Measurements from ENCODE around the gene PEDS1. TPM values are rescaled to one million over a fixed set of nuclear protein-coding genes. Genes with fewer than 3 reads are reported as not detected.

Gene PEDS1
- total and polyA plus RNA-seq, 2 of the 13 experiments (the other 11 are each of a cell fraction or from before 2014, with no cell fraction given), result 30.5 to 93.9 TPM

GRCh38 chr20:50113420-50114224 lies 39.9 kb downstream of the PEDS1 start (continued):
- TF ChIP-seq HMGXB3 (CRISPR knock-in tag; IDR thresholded peaks at IDR 0.05; ENCODE audit: borderline replicate concordance) (0 out of 2 replicates have a peak, but pooled peaks have one; percentile 44), YEATS4 (CRISPR knock-in tag; IDR thresholded peaks at IDR 0.05; ENCODE audit: borderline replicate concordance) (no peak), ZNF605 (CRISPR knock-in tag; IDR thresholded peaks at IDR 0.05) (0 out of 2 replicates have a peak, but pooled peaks have one; percentile 8), BCL6 (CRISPR knock-in tag; IDR thresholded peaks at IDR 0.05) (no peak), ZNF543 (CRISPR knock-in tag; IDR thresholded peaks at IDR 0.05) (no peak), TCF7L2 (IDR thresholded peaks at IDR 0.05; ENCODE audit: low read depth, low read length) (no peak), NFE2L1 (CRISPR knock-in tag; IDR thresholded peaks at IDR 0.05; ENCODE audit: borderline replicate concordance) (no peak), SAFB2 (CRISPR knock-in tag; IDR thresholded peaks at IDR 0.05; ENCODE audit: borderline replicate concordance, low read depth) (no peak), AKNA (CRISPR knock-in tag; IDR thresholded peaks at IDR 0.05; ENCODE audit: borderline replicate concordance) (peak; percentile 9; the same call in 1 of the 2 replicates), MTERF4 (CRISPR knock-in tag; IDR thresholded peaks at IDR 0.05) (0 out of 2 replicates have a peak, but pooled peaks have one; percentile 1), ZSCAN25 (CRISPR knock-in tag; IDR thresholded peaks at IDR 0.05) (no peak), ZNF512 (CRISPR knock-in tag; IDR thresholded peaks at IDR 0.05) (no peak), CHCHD3 (CRISPR knock-in tag; IDR thresholded peaks at IDR 0.05) (no peak), ZKSCAN1 (IDR thresholded peaks at IDR 0.05; ENCODE audit: low read length) (peak; percentile 83)

All from HepG2 (cell line).